Measurements from ENCODE around the gene BTF3. TPM values are rescaled to one million over a fixed set of nuclear protein-coding genes. Genes with fewer than 3 reads are reported as not detected.

Gene BTF3
- total and polyA plus RNA-seq, 2 of the 8 experiments (the other 6 are each of a cell fraction or from before 2014, with no cell fraction given), result 396 to 754 TPM

DNA sequence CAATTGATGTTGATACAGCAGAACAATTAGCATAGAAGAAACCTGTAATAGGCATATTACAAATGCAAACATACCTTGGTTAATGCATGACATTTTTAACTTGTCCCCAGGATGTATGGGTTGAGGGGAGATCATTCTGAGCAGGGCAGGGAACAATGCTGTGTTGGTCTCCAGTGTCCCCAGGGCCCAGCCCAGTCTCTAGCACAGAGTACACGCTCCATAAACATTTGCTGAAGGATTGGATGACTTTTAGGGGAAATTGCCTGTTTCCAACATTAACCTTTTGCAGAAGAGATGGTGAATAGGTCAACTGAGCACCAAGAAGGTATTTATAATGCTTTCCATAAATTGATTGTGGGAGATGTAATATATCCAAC lies 47.1 kb downstream of the BTF3 start:
- no peak overlapping the region for H3K4me3 ChIP-seq (ENCODE audit: extremely low read depth in 1 of 4, insufficient read depth in 2 of 4, low read depth in 3 of 4, low read length in 4 of 4)
- H2AFZ ChIP-seq (ENCODE audit: low read length), result no peak overlapping the region
- no peak overlapping the region for H3K56ac ChIP-seq (replicated peaks; ENCODE audit: insufficient read length, low read depth, low read length)
- H4K20me1 ChIP-seq (replicated peaks in 1 of 2; ENCODE audit: control insufficient read depth in 1 of 2, insufficient read depth in 2 of 2, low read length in 2 of 2), result no peaks in the 10 kb centered on the region
- H2BK120ac ChIP-seq (replicated peaks; ENCODE audit: low read depth, low read length), result no peak overlapping the region
- CTCF ChIA-PET (ENCODE audit: partially characterized antibody), result interaction anchor here (0.7 to 1.8 kb wide), 3 partner anchors 9 to 96 kb away, joined by 3 to 5 read pairs (median 4); partner anchors contain the start of gene FOXD1
- H3K27me3 ChIP-seq (replicated peaks in 1 of 4; ENCODE audit: control insufficient read depth in 3 of 4, extremely low read depth in 1 of 4, insufficient read depth in 3 of 4, low read length in 3 of 4), result no peaks in the 10 kb centered on the region
- H3K27ac ChIP-seq (ENCODE audit: low read depth, low read length), result no peak overlapping the region
- no peak overlapping the region for H3K14ac ChIP-seq (ENCODE audit: insufficient read length)
- no peak overlapping the region for H2BK20ac ChIP-seq (ENCODE audit: low read length)
- no peak overlapping the region for H3K23ac ChIP-seq (ENCODE audit: insufficient read length)
- no peak overlapping the region for H2AK5ac ChIP-seq (ENCODE audit: low read depth, low read length)
- H3K4me2 ChIP-seq (ENCODE audit: insufficient read depth in 1 of 2, low read depth in 2 of 2, low read length in 2 of 2), result no peak overlapping the region
- no peak overlapping the region for H2BK5ac ChIP-seq (ENCODE audit: low read depth, low read length)
- H4K91ac ChIP-seq (replicated peaks; ENCODE audit: insufficient read length, low read length), result no peak overlapping the region
- no peaks in the 10 kb centered on the region for H3K79me2 ChIP-seq (ENCODE audit: control insufficient read depth in 1 of 2, insufficient read depth in 2 of 2, low read length in 2 of 2)
- no peak overlapping the region for H3K4ac ChIP-seq (replicated peaks; ENCODE audit: insufficient read length, low read depth, low read length)
- H3K4me1 ChIP-seq (replicated peaks in 1 of 4; ENCODE audit: control insufficient read depth in 3 of 4, insufficient read depth in 4 of 4, low read length in 3 of 4), result no peaks in the 10 kb centered on the region
- 84% methylated on average over 1 of the region's 1 CpG; no CpG with 5 or more reads in 1 of the 2 experiments for WGBS, 2 experiments (ENCODE audit: extremely low coverage in 1 of 2, insufficient coverage in 1 of 2, insufficient read length in 1 of 2, insufficient replicate concordance in 2 of 2, low coverage in 1 of 2, low lambda C conversion rate in 2 of 2, missing lambda C conversion rate in 1 of 2)
- H3K36me3 ChIP-seq (ENCODE audit: control insufficient read depth in 2 of 4, insufficient read depth in 4 of 4, low read length in 3 of 4), result no peaks in the 10 kb centered on the region
- no peak overlapping the region for H4K5ac ChIP-seq (ENCODE audit: insufficient read length, low read depth, low read length)
- no peak overlapping the region for H3K9ac ChIP-seq (replicated peaks in 1 of 4; ENCODE audit: extremely low read depth in 1 of 4, low read depth in 3 of 4, low read length in 3 of 4)
- POLR2A ChIA-PET (ENCODE audit: partially characterized antibody), result no interaction called here
- H2BK12ac ChIP-seq (ENCODE audit: low read depth, low read length), result no peak overlapping the region
- H3K18ac ChIP-seq (ENCODE audit: extremely low read depth, low read length), result no peak overlapping the region
- no peaks in the 10 kb centered on the region for H3K9me3 ChIP-seq (ENCODE audit: insufficient read depth in 2 of 2, low read depth in 1 of 2, low read length in 1 of 2)
- no peak overlapping the region for H4K8ac ChIP-seq (ENCODE audit: extremely low read depth, insufficient read depth, low read length)
- no peak overlapping the region for H2BK15ac ChIP-seq (ENCODE audit: low read length)
- TF ChIP-seq, protein P1, sequence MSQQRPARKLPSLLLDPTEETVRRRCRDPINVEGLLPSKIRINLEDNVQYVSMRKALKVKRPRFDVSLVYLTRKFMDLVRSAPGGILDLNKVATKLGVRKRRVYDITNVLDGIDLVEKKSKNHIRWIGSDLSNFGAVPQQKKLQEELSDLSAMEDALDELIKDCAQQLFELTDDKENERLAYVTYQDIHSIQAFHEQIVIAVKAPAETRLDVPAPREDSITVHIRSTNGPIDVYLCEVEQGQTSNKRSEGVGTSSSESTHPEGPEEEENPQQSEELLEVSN (IDR thresholded peaks at IDR 0.05), result no peak
- TF ChIP-seq RNF2 (IDR thresholded peaks at IDR 0.05; ENCODE audit: borderline replicate concordance, low read depth, low read length, missing control alignments, poor library complexity, severe bottlenecking), result no peak
- no peak for TF ChIP-seq JUN (IDR thresholded peaks at IDR 0.05; ENCODE audit: low read depth, low read length)
- TF ChIP-seq ATF2 (IDR thresholded peaks at IDR 0.05; ENCODE audit: low read length), result no peak
- TF ChIP-seq KDM1A (IDR thresholded peaks at IDR 0.05; ENCODE audit: borderline replicate concordance, low read length), result no peak
- no peak for TF ChIP-seq SUZ12 (IDR thresholded peaks at IDR 0.05; ENCODE audit: low read length)
- TF ChIP-seq MAFK (IDR thresholded peaks at IDR 0.05; ENCODE audit: low read depth, low read length), result no peak
- peaks cover 1% of the 10 kb centered on the region; the same call in 1 of the 2 replicates for H3K23me2 ChIP-seq (ENCODE audit: low read depth, low read length)
- no peak for DNase-seq (ENCODE audit: low read depth in 1 of 2, low spot score in 2 of 2)
- no peaks in the 10 kb centered on the region for H3K79me1 ChIP-seq (ENCODE audit: low read depth, low read length)
- no peak for FAIRE-seq
